Osteocyte (in vitro differentiated cells): Measurements from ENCODE around the gene IFT88. TPM values are rescaled to one million over a fixed set of nuclear protein-coding genes. Genes with fewer than 3 reads are reported as not detected.
A peak's percentile ranks its signal among the peaks of the same experiment; 100 is the strongest.

Experiments used
- DNase-seq: peaks from one replicate; pipeline ENCODE4 v3.0.0; 2021; ENCODE audit warnings: mixed read lengths; ENCODE audit not compliant: unreplicated experiment; ENCODE audit errors: extremely low spot score
- H3K27ac Mint-ChIP-seq: one replicate; pipeline ENCODE4 v1.8.0; 2021; ENCODE audit warnings: mild to moderate bottlenecking, mixed read lengths; ENCODE audit not compliant: unreplicated experiment
- H3K27me3 Mint-ChIP-seq: one replicate; pipeline ENCODE4 v1.8.0; 2021; ENCODE audit warnings: mixed read lengths; ENCODE audit not compliant: unreplicated experiment
- H3K36me3 Mint-ChIP-seq: one replicate; pipeline ENCODE4 v1.8.0; 2021; ENCODE audit warnings: mixed read lengths; ENCODE audit not compliant: unreplicated experiment
- H3K4me1 Mint-ChIP-seq: one replicate; pipeline ENCODE4 v1.8.0; 2021; ENCODE audit warnings: mixed read lengths; ENCODE audit not compliant: unreplicated experiment
- H3K4me3 Mint-ChIP-seq: one replicate; pipeline ENCODE4 v1.8.0; 2021; ENCODE audit warnings: mild to moderate bottlenecking, moderate library complexity, mixed read lengths; ENCODE audit not compliant: unreplicated experiment
- H3K9me3 Mint-ChIP-seq: one replicate; pipeline ENCODE4 v1.8.0; 2021; ENCODE audit warnings: mixed read lengths; ENCODE audit not compliant: unreplicated experiment
- total RNA-seq: library from RNA; stranded (reverse); gene quantifications from 2 replicates; pipeline ENCODE4 v1.2.1, GENCODE V29; 2021
- TF ChIP-seq, protein P1 (sequence below): fragments of 200-600 bp; sonication (generic); IDR thresholded peaks from 2 replicates; pipeline ENCODE4 v1.5.0; 2021; ENCODE audit warnings: antibody characterized with exemption, mild to moderate bottlenecking, moderate library complexity

The IFT88 gene
- total RNA-seq, 1 donor from 2014 or later = 13.7 TPM

DNA sequence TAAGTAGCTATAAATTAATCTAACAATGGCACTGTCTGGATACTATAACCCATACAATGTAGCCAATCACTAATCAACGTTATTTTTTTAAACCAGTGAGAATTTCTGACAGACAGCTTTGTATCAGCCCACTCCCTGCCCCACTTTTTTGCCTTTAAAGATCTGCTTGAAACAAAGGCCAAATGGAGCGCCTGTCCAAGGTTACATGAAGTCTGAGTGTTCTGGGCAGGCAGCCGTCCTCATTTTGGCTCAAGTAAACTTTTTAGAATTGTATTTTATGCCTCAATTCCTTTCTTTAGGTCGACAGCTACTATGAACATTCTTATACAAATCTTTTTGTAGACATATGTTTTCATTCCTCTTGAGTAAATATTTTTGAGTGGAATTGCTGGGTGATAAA, 6.2 kb downstream of the IFT88 start:
- no peak overlapping the region for H3K27ac Mint-ChIP-seq
- H3K4me1 Mint-ChIP-seq = peaks cover 4% of the 10 kb centered on the region
- H3K4me3 Mint-ChIP-seq = no peak overlapping the region
- H3K9me3 Mint-ChIP-seq = peaks cover 23% of the 10 kb centered on the region
- no peak for DNase-seq
- no peaks in the 10 kb centered on the region for H3K27me3 Mint-ChIP-seq
- TF ChIP-seq, protein P1, sequence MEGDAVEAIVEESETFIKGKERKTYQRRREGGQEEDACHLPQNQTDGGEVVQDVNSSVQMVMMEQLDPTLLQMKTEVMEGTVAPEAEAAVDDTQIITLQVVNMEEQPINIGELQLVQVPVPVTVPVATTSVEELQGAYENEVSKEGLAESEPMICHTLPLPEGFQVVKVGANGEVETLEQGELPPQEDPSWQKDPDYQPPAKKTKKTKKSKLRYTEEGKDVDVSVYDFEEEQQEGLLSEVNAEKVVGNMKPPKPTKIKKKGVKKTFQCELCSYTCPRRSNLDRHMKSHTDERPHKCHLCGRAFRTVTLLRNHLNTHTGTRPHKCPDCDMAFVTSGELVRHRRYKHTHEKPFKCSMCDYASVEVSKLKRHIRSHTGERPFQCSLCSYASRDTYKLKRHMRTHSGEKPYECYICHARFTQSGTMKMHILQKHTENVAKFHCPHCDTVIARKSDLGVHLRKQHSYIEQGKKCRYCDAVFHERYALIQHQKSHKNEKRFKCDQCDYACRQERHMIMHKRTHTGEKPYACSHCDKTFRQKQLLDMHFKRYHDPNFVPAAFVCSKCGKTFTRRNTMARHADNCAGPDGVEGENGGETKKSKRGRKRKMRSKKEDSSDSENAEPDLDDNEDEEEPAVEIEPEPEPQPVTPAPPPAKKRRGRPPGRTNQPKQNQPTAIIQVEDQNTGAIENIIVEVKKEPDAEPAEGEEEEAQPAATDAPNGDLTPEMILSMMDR = no peak
- peaks cover 35% of the 10 kb centered on the region for H3K36me3 Mint-ChIP-seq

DNA sequence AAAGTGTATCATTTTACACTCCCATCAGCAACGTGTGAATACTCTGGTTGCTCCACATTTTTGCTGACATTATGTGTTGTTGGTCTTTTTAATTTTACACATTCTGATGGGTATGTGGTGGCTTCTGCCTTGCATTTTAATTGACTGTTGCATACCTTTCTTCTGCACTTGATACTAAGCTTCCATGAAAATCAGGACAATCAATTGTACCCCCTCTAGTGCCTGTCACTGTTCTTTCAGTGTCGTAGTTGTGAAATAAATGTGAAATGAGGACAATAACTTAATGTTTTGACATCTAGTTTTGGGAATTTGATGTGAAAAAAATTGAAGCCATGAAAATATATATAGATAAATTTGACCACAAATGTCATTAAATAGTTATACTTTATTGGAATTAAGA, 6.7 kb downstream of the IFT88 start:
- no peak overlapping the region for H3K4me3 Mint-ChIP-seq
- H3K36me3 Mint-ChIP-seq = peaks cover 36% of the 10 kb centered on the region
- H3K27me3 Mint-ChIP-seq = no peaks in the 10 kb centered on the region
- peaks cover 23% of the 10 kb centered on the region for H3K9me3 Mint-ChIP-seq
- TF ChIP-seq, protein P1 = no peak
- DNase-seq = no peak
- no peak overlapping the region for H3K27ac Mint-ChIP-seq
- H3K4me1 Mint-ChIP-seq = peaks cover 3% of the 10 kb centered on the region

DNA sequence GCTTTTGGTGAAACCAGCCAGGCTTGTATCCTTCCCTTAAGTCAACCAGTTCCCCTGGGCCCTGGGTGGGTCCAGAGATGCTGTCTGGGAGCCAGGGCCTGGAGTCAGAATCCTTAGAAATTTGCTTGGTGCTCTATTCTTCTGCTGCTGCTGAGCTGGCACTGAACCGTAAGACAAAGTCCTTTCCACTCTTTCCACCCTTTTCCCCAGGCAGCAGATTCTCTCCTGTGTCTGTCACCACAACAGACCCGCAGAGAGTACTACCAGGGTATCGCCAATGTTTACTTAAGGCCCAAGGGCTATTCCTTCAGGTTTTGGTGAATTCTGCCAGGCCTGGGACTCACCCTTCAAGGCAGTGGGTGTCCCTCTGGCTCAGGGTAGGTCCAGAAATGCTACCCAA, 12.2 kb downstream of the IFT88 start:
- Mint-ChIP-seq H3K36me3 (peaks cover 75% of the 10 kb centered on the region), H3K27me3 (no peaks in the 10 kb centered on the region), H3K4me1 (no peaks in the 10 kb centered on the region), H3K9me3 (peaks cover 37% of the 10 kb centered on the region), H3K27ac (no peak overlapping the region), H3K4me3 (no peak overlapping the region)
- TF ChIP-seq, protein P1 = no peak
- DNase-seq = peak; percentile 44

DNA sequence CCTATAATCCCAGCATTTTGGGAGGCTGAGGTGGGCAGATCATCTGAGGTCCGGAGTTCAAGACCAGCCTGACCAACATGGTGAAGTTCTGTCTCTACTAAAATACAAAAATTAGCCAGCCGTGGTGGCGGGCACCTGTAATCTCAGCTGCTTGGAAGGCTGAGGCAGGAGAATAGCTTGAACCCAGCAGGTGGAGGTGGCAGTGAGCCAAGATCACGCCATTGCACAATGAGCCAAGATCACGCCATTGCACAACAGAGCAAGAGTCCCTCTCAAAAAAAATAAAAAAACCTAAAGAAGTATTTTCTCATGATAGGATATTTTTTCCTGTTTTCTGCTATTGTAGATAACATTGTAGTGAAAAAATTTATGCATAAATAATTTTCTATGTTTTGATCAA, 13.3 kb downstream of the IFT88 start:
- no peak overlapping the region for H3K27ac Mint-ChIP-seq
- H3K4me1 Mint-ChIP-seq = no peaks in the 10 kb centered on the region
- no peak overlapping the region for H3K4me3 Mint-ChIP-seq
- peaks cover 74% of the 10 kb centered on the region for H3K36me3 Mint-ChIP-seq
- H3K27me3 Mint-ChIP-seq = no peaks in the 10 kb centered on the region
- DNase-seq = peak; percentile 56
- TF ChIP-seq, protein P1 = no peak
- H3K9me3 Mint-ChIP-seq = peaks cover 40% of the 10 kb centered on the region

DNA sequence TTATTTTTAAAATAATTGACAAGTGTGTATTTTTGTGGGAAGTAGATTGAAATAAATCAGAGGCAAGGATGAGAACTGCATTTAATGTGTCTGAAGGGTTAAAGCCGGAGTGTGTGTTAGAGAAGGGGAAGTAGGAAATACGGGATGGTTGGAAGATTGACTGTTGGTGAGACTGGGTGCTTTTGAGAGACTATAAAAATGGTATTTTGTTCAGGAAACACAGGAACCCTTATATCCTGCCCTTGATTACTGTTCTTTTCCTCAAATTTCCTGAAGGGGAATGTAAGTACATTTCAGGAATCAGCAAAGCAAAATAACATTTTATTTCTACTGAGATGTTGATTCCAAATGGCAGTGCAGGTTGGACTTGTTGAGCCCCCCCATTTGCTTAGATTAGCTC, 15.1 kb downstream of the IFT88 start:
- H3K36me3 Mint-ChIP-seq = peaks cover 68% of the 10 kb centered on the region
- H3K27me3 Mint-ChIP-seq = no peaks in the 10 kb centered on the region
- no peak overlapping the region for H3K27ac Mint-ChIP-seq
- peaks cover 25% of the 10 kb centered on the region for H3K9me3 Mint-ChIP-seq
- DNase-seq = no peak
- no peaks in the 10 kb centered on the region for H3K4me1 Mint-ChIP-seq
- TF ChIP-seq, protein P1 = no peak
- no peak overlapping the region for H3K4me3 Mint-ChIP-seq
